GM20431 (cell line): ENCODE results near the gene KCNK2.
"Not testable (repeated sequence)": the region's sequence is repeated elsewhere in the genome, so short reads cannot be mapped to it uniquely, and the experiment has no call there.

Source experiments
- in situ Hi-C: fragments of 300-500 bp; cut with MseI, MboI; formaldehyde crosslinking; loops from one replicate; pipeline ENCODE4 v1.15.0; 2020; ENCODE audit warnings: low sequenced_read_pairs; ENCODE audit not compliant: unreplicated experiment

Gene KCNK2

GRCh38 chr1:215146240-215146975, 63.9 kb downstream of the KCNK2 start:
- in situ Hi-C loops = no loop called here

DNA sequence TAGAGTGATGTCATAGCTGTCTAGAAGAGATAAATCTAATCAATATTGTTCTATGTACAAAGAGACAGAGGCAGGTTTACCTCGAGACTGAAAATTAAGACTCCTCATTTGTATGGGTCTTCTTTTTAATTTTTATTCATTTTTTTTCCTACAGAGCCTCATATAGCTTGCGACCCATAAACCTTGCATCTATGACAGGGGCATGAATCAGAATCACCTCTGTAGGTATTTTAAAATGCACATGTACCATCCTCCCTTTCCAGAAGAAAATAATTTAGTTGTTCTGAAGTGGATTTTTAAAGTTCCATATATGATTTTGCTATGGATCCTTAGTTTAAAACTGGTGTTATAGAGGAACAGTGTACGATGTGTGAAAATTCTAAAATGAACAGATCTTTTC, 64.5 kb downstream of the KCNK2 start:
- in situ Hi-C loops = no loop called here

DNA sequence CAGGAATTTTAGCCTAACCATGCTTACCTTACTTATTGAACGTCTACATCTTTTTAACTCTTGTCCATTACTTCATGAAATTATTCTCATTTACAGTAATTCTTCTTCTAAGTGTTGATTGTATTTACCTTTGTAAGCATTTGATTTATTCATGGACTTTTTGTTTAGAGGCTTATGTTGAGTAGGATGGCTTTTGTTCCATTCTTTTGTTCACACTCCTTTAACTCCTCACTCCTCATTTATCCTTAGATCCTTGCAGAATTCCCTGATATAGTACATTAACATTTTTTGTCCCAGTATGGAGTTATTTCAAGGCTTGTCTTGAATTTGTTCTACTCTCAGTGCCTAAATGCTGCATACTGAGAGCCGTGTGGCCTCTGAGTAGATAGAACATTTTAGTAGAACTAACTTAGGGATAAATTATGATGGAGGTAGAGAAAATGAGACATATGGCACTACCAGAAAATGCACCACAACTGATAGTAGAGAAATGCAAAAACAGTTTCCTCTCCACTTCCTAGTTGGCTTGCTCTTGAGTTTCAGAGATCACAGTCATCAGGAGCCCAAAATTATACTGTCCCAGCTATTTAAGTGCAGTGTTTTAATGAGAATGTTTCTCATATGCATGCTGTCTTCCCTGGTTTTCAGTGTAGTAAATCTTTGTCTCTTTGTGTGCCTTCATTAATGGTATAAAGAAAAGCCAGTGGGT, 69.5 kb downstream of the KCNK2 start:
- in situ Hi-C loops = no loop called here

DNA sequence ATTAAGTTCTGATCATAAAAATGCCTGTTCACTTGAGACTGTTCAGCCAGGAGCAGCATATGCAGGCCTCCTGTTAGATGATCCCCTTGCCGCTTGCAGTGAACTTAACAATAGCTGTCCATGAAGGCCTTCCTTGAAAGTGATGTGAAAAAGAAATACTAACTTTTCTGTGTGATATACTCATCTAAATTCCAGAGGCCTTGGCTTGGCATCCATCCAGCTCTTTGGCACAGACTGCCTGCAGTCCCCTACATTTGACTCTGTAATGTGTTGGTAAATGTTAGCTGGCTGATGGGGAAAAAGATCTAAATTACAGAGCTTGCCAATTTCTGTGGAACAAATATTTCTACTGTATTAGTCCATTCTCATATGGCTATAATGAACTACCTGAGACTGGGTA, 73.7 kb downstream of the KCNK2 start:
- in situ Hi-C loops = no loop called here

GRCh38 chr1:215160351-215160750, 77.8 kb downstream of the KCNK2 start:
- in situ Hi-C loops = no loop called here

- in situ Hi-C loops = not testable (repeated sequence)
Measured at GRCh38 chr1:215163144-215163543, 80.6 kb downstream of the KCNK2 start.

- in situ Hi-C loops = no loop called here
Measured at GRCh38 chr1:215166886-215167285, 84.3 kb downstream of the KCNK2 start.

- in situ Hi-C loops = no loop called here
Measured at GRCh38 chr1:215181518-215181917, 99.0 kb downstream of the KCNK2 start.

DNA sequence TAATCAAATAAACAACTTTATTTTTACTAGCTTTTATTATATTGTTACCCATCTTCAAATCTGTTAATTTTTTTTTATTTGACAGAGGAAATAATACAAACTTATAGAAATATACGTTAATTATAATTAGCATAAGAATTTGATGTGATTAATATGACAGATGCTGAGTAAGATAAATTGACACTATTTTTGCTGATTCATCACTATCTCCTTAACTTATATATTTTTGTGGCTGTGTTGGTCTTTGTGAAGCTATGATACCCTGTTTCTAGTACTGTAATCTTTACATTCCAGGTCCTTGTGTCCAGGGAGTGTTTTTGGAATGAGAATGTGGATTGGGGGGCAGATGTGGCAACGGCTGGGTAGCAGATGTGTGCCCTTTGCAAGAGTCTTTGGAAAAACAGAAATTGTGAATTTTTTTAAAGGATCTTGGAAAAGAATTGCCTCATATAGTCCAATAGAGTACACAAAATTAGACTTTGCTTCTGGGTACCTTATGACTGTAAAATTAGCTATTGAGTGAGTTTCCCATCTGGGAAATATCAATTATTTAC, 102.6 kb downstream of the KCNK2 start:
- in situ Hi-C loops = no loop called here

GRCh38 chr1:215188302-215188950, 105.9 kb downstream of the KCNK2 start:
- in situ Hi-C loops = no loop called here

DNA sequence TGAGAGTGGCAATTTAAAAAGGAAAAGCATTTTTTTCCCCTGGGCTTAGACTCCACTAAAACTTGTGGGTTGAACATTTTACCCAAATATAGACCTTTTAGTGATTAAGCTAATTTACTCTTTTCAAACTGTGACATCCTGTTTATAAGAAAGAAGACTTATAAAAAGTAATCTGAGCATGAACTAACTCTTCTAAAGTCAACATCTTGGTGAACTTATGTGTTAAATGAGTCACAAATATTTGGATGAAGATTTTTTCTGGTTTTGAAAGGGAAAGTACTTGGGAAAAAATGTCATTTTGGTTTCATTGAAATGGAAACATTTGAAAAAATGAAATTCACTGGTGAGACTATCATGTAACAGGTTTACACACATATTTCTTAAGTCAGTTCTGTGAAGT, 109.8 kb downstream of the KCNK2 start:
- in situ Hi-C loops = no loop called here

GRCh38 chr1:215198021-215198420, 115.5 kb downstream of the KCNK2 start:
- in situ Hi-C loops = no loop called here

DNA sequence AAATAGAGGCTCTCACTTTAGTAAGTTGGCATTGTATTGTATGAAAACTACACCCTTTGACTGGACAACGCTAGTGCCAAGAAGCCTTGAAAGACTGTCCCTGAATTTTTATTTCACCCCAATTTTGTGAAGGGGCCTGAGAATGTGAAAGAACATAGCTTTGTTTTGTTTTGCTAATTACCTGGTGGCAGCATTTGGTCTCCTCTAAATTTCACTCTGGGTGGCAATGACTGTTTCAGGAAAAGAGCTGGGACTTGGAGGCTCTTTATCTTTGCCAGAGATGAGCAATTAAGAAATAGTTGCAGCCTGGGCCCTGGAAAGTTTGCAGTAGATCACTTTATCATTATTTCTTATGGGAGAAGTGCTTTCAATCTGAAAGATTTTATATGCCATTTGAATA, 117.6 kb downstream of the KCNK2 start:
- in situ Hi-C loops = no loop called here

DNA sequence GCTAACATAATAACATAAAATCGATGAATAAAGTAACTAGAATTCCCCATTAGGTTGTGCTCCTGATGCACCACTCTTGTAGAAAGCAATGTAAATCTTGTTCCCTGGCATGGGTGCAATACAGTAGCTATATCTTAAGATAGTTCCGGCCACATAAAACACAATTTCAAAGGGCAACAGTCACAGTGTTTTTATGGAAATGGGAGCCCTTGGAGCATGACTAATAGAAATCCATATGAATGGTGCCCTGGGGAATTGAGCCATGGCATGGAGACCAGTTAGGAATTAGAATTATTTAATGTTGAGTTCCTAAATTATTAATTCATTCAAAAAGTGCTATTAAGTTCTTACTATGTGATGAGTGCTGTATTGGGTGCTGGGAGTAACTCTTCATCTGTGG, 118.7 kb downstream of the KCNK2 start:
- in situ Hi-C loops = no loop called here

DNA sequence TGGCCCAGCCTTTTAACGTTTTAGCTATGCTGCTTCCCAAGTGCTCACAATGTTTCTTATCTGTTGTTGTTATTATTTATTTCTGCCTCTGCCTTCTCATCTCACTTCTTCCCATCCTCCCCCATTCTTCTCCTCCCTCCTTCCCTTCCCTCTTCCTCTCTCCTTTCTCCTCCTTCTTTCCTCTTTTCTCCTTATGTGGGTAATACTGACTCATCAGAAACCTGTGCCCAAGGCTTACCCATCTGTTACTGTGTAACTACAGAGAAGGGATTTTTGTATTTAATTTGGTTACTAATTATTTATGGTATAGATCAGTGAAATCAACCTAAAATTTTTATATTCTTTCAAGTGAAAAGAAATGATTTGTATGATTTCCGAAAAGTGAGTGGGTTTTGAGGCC, 120.3 kb downstream of the KCNK2 start:
- in situ Hi-C loops = no loop called here

DNA sequence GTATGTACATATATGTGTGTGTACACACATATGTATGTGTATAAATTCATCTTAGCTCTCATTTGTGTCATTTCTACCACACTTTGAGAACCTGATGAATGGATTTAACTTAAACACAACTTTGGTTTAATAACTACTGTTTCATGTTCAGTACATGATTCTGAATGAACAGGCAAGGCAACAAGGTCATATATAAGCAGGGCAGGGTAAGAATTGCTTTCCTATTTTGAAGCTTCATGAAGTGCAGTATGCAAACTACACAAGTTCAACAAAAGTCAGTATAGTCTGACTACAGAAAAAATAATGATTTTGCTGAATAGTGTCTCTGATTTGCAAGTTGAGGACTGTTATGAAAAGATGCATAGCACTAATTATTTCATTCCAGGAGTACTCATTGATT, 127.6 kb downstream of the KCNK2 start:
- in situ Hi-C loops = no loop called here

DNA sequence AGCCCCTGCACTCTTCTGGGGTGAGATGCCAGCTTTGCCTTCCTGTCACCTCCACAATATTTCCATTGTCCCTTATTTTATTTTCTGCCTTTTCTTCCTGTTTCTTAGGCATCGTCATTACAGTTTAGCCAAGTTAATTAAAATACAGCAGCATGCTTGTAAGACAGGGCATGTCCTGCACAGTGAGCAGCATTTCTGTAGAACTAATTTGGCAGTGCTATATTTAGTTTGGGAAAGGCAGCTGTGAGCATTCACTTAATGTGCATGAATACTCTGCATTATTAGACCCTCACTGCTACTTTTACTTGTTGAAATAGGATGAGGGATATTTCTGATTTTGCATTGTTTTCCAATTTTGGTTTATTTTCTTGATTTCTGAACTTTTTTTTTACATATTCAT, 133.3 kb downstream of the KCNK2 start:
- in situ Hi-C loops = no loop called here

GRCh38 chr1:215219372-215219771, 136.8 kb downstream of the KCNK2 start:
- in situ Hi-C loops = no loop called here

DNA sequence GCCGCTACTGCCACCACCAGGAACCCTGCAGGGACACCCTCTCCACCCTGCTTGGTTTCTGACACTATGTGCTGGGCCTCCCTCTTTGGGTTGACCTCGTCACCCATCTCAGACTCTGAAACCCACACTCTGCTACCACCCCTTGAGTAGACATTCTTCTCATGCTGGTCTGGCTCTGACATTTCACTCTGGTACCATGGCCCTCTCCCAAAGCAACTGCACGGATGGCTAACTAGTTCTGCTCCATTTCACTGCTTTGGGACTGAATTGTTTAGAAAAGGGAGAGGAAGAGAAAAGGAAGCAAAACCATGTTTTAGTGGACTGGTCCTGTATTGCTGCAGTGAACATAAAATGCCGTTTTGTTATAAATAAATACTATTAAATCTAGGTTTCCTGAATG, 137.8 kb downstream of the KCNK2 start:
- in situ Hi-C loops = no loop called here

- in situ Hi-C loops = no loop called here
Measured at GRCh38 chr1:215226757-215227156, 144.2 kb downstream of the KCNK2 start.

GRCh38 chr1:215228193-215228592, 145.7 kb downstream of the KCNK2 start:
- in situ Hi-C loops = no loop called here
